AG04449 (cell line): ENCODE measurements around the gene SLC23A2.

Source experiments
- CTCF ChIA-PET: fragments of 350-600 bp; formaldehyde crosslinking; extraction: SDS; loops from one replicate; lab custom pipeline; 2021; ENCODE audit warnings: antibody characterized with exemption; lab: Yijun Ruan, JAX
- POLR2A ChIA-PET: fragments of 400-600, 350-600 bp; formaldehyde crosslinking; extraction: SDS; loops from one replicate; lab custom pipeline; 2020; ENCODE audit warnings: antibody characterized with exemption, inconsistent platforms; lab: Yijun Ruan, JAX
- DNase-seq: peaks from one replicate; pipeline ENCODE4 v3.0.0-alpha.2; 2010; ENCODE audit warnings: low read depth, low spot score
- H3K4me3 ChIP-seq: 2 replicates; pipeline ENCODE4 v1.5.1; 2011; ENCODE audit warnings: low read depth, mild to moderate bottlenecking, control low read depth, low read length
- TF ChIP-seq, protein P1 (sequence below): IDR thresholded peaks from one replicate; pipeline ENCODE4 v1.5.1; 2011; ENCODE audit warnings: mild to moderate bottlenecking, moderate library complexity, low read length, control low read depth, inconsistent platforms; ENCODE audit not compliant: insufficient read depth; ENCODE audit errors: missing control alignments

SLC23A2 gene

DNA sequence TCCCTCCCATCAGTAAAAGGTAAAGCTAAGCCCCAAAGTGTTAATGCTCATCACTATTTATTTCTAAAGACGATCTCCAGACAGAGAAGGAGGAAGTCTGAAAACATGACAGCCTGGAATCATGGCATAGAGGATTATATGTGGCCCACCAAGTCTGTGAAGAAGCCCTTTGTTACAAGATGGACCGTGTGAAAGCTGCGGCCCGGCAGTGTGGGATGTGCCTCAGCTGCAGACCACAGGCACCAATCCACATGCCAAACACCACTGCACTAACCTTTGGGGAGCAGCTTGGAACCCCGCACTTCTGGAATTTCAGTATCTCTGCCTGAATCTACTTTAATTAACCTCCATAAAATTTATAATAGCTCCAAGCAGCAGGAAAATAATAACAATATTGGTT, 90.4 kb downstream of the SLC23A2 start:
- CTCF ChIA-PET = interaction anchor here (0.9 to 1.3 kb wide), 2 partner anchors 10 to 47 kb away, joined by 4 to 5 read pairs; no protein-coding TSS in a partner anchor
- POLR2A ChIA-PET = no interaction called here

DNA sequence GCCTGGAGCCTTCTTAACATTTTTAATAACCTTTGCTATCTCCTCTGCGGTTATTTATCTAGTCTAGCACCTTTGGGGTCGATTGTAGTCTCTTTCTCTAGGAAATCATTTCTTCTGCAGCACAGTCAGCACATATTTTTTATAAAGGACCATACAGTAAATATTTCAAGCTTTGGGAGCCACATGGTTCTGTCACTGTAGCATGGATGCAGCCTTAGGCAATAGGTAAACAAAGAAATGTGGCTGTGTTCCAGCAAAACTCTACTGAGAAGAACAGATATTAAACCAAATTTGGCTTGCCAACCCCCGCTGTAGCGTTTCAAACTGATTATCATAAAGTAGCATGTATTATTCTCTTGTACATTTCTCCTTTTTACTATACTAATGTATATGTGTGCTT, 95.7 kb downstream of the SLC23A2 start:
- ChIA-PET POLR2A (no interaction called here), CTCF (interaction anchor here (0.7 kb wide), 1 partner anchor 24 kb away, joined by 3 read pairs; no protein-coding TSS in a partner anchor)
- TF ChIP-seq, protein P1, sequence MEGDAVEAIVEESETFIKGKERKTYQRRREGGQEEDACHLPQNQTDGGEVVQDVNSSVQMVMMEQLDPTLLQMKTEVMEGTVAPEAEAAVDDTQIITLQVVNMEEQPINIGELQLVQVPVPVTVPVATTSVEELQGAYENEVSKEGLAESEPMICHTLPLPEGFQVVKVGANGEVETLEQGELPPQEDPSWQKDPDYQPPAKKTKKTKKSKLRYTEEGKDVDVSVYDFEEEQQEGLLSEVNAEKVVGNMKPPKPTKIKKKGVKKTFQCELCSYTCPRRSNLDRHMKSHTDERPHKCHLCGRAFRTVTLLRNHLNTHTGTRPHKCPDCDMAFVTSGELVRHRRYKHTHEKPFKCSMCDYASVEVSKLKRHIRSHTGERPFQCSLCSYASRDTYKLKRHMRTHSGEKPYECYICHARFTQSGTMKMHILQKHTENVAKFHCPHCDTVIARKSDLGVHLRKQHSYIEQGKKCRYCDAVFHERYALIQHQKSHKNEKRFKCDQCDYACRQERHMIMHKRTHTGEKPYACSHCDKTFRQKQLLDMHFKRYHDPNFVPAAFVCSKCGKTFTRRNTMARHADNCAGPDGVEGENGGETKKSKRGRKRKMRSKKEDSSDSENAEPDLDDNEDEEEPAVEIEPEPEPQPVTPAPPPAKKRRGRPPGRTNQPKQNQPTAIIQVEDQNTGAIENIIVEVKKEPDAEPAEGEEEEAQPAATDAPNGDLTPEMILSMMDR = no peak
- H3K4me3 ChIP-seq = no peak overlapping the region
- no peak for DNase-seq

More for the DNA sequence above, 90.4 kb downstream of the SLC23A2 start:
- TF ChIP-seq, protein P1 = no peak
- no peak for DNase-seq
- no peak overlapping the region for H3K4me3 ChIP-seq

DNA sequence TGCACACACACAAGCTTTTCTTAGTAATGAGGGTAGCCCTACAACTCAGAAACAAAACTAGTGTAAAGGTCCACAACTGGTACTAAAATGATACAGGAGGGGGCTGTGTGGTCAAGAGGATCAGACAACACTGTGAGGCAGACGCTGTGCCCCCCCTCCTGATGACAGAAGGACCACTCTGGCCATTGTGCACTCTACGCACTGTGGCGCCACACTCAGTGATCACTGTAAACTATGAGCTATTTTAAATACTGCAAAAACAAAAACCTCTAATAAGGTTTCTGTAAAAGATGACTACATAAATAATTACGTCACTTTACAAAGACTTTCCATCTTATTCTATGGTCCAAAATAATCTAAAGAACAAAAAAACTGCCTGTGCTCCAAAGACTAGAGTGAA, 96.1 kb downstream of the SLC23A2 start:
- no peak overlapping the region for H3K4me3 ChIP-seq
- TF ChIP-seq, protein P1 = no peak
- POLR2A ChIA-PET = no interaction called here
- CTCF ChIA-PET = interaction anchor here (1.1 kb wide), 1 partner anchor 47 kb away, joined by 3 read pairs; no protein-coding TSS in a partner anchor
- no peak for DNase-seq

DNA sequence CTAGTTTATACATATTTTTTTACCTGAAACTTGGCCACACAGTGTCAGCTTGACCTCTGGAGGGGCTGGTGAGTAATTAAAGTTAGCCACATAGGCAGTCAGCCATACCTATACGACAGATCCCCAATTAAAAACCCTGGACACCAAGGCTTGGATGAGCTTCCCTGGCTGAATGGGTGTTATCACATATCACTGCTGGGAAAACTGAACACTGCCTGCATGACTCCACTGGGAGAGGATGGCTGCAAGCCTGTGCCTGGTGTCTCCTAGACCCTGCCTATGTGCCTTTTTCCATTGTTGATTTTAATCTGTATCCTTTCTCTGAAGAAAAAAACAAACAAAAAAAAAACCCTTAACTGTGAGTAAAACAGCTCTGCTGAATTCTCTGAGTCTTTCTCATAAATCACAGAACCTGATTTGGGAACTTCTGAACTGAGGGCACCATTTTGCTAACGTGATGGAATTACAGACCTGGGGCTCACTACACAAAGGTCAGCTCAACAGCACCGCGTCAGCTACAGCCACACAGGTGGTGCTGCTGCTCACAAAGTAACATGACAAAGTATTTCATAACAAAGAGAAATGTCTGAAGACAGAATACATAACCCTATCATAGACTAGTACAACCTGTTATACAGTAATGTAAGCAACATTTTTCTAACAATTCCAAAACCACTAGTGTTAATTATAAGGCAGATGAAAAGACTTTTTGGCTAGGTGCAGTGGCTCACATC, 97.0 kb downstream of the SLC23A2 start:
- POLR2A ChIA-PET = no interaction called here
- CTCF ChIA-PET = interaction anchor here (1.1 kb wide), 1 partner anchor 48 kb away, joined by 3 read pairs; no protein-coding TSS in a partner anchor
- DNase-seq = no peak
- TF ChIP-seq, protein P1 = no peak
- no peak overlapping the region for H3K4me3 ChIP-seq

DNA sequence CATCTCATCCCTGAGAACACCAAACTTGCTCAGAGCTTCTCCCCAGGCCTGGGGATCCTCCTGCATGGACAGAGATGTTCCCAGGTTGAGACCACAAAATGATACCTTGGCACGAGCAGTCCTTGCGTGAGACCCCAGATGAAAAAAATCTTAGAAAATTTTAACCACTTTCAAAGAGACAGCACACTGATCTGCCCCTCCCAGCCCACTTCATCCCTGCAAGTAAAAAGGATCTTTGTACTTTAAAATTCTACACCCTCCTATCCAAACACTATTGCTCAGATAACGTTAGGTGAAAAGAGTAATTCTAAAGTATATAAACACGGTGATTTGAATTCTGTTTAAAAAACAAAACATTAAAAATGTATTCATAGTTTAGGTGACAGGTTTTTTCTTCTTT, 98.5 kb downstream of the SLC23A2 start:
- CTCF ChIA-PET = no interaction called here
- no peak overlapping the region for H3K4me3 ChIP-seq
- DNase-seq = no peak

More for the DNA sequence above, 98.5 kb downstream of the SLC23A2 start:
- POLR2A ChIA-PET = no interaction called here
- TF ChIP-seq, protein P1 = no peak
